Daoy (cell line): ENCODE measurements around the gene RECK. TPM values are rescaled to one million over a fixed set of nuclear protein-coding genes. Genes with fewer than 3 reads are reported as not detected.
"Not testable (repeated sequence)": the region's sequence is repeated elsewhere in the genome, so short reads cannot be mapped to it uniquely, and the experiment has no call there.

Source experiments
- DNase-seq: peaks from one replicate; pipeline ENCODE4 v3.0.0-alpha.2; 2015; ENCODE audit warnings: low read depth
- total RNA-seq: library from RNA; depleted of rRNA; stranded (reverse); fragments of >200 nt; shearing (Covaris generic); gene quantifications from 2 replicates; pipeline ENCODE4 v1.2.3, GENCODE V29; 2014; rRNA removed

Gene RECK
- total RNA-seq = 6.2 and 7.6 TPM in 2 replicates

DNA sequence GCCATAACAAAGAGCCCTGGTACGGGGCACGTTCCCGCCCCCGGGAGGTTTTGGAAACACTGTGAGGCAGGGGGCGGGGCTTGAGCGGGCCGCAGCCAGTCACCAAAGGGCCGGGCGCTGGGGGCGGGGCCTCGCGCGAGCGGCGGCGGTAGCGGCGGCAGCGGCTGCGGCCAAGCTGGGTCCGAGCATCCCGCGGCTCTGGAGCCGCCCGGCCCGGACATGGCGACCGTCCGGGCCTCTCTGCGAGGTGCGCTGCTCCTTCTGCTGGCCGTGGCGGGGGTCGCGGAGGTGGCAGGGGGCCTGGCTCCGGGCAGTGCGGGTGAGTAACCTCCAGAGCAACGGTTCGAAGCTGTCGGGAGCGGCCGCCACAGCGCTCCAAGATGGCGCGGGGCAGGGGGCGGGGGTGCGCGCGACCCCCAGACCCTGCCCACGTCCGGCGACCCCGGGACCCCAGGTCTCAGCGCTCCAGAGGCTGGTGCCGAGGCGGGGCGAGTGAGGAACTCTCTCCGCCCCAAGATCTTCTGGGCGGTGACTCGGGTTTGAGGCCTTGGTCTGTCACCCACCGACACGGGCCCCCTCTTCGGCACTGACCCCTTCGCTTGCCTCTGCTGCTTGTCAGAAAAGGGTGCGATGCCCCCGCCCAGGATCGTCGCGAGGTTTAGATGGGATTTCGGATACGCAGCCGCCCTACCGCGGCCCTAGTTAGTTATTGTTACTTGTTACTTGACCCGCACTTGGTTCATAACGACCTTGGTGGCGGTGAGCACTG, at the start of gene RECK:
RECK (plus strand) TSS at position 134 of the 769 bp plus-strand sequence; CDS start at position 220, 86 bp downstream.
- peak; percentile 93 for DNase-seq

DNA sequence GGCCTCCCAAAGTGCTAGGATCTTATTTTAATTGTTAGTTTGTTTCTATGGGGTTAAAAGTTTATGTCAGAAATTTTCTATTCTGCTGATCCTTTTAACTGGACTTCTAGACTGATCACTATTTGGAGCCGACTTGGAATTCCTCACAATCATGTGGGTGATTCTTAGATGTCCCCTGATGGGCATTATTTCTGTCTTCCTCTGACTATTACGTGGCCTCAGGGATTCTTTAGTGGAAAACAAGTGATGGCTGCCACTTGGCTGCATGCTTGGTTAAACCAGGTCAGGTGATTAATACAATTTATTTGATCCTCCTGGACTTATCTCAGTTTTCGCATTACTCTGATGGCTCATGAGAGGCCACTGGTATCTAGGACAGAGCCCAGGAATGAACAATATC, 46.6 kb upstream of the RECK start:
- no peak for DNase-seq

- DNase-seq = peak; percentile 19
Measured at GRCh38 chr9:35993136-35993535, 43.6 kb upstream of the RECK start.

GRCh38 chr9:35993976-35994720, 42.6 kb upstream of the RECK start:
- DNase-seq = no peak

- no peak for DNase-seq
Measured at GRCh38 chr9:35994959-35995358, 41.8 kb upstream of the RECK start.

DNA sequence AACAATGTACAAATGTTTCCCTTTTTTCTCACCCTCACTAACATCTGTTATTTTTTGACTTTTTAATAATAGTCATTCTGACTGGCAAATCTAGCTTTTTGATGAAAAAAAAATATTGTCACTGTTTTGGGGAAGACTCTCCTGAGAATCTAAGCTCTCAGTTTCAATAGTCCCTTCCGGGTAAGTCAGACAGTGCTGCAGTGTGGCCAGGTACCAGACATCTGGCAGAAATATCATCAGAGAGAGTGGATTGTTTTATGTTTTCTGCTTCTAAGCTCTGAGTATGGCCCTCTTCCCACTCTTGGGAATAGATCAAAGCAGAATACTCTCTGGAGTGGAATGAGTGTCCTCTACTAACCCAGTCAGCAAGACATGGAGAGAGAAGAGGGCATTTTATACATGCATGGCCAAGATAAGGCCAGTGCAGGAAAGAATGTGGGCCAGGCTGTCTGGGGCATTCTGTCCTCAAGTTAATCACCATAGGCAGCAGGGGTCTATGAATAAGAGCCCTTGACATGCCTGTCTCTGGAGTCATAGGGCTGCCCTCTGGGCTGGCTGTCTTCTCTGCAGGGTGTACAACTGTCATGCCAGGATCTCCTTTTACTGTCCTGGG, 40.2 kb upstream of the RECK start:
- DNase-seq = peak; percentile 84

GRCh38 chr9:35997016-35997415, 39.7 kb upstream of the RECK start:
- DNase-seq = not testable (repeated sequence)

- no peak for DNase-seq
Measured at GRCh38 chr9:35998333-35998732, 38.4 kb upstream of the RECK start.

GRCh38 chr9:36005891-36006290, 30.8 kb upstream of the RECK start:
- DNase-seq = no peak

- DNase-seq = no peak
Measured at GRCh38 chr9:36006549-36007315, 30.0 kb upstream of the RECK start.

DNA sequence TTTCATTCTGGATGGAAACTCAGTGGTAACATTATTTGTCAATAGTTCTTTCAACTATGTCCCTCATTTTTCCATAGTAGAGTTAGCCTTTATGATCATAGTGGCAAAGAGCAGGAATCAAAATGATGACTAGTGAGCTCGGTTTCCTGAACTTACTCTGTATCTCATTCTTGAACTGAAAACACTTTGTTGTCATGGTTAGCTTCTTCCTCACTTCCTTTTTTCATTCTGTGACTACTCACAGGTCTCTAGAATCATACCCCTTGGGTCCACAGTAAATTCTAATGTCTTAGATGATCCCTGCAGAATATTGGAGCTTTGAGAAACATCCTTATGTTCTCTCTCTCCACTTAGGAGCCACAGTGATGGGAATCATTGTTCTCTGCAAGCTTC, 29.4 kb upstream of the RECK start:
- no peak for DNase-seq

GRCh38 chr9:36007852-36008251, 28.9 kb upstream of the RECK start:
- no peak for DNase-seq

DNA sequence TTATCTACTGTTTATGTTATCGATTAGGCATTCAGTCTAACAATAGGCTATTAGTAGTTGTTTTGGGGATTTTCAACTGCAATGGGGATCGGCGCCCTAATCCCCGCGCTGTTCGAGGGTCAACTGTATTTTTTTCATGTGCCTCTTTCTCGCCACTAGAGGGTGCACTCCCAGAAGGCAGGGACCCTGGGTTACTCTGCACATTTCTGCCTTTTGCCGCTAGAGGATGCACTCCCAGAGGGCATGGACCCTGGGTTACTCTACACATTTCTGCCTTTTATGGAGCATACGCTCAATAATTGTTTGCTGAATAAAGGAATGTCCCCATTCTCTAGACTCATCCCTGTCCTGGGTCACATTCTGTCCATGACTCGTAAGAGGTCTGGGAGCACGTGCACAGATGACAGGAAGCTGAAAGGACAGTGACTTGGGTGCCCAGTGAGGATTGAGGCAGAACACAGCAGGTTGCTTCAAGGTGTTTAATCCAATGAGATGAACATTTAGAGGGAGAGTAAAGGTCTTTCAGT, 27.9 kb upstream of the RECK start:
- DNase-seq = peak; percentile 86

DNA sequence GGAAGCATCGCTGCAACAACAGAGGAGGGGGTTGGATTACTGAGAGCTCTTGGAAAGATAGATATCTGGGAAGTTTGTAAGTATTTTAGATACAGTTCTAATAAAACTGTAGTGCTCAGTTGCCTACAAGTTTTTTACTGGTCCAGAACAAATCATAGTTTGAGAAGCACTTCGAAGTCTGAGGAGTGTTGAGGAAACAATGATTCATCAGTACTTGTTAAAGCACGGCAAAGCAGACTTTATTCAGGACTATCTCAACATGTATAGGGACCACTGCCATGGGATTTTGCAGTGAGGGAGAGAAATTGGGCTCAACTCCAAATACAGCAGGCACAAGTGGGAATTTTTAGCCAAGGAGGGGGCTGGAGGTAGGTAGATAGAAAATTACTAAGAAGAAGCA, 25.3 kb upstream of the RECK start:
- DNase-seq = no peak

GRCh38 chr9:36017278-36017677, 19.4 kb upstream of the RECK start:
- no peak for DNase-seq

DNA sequence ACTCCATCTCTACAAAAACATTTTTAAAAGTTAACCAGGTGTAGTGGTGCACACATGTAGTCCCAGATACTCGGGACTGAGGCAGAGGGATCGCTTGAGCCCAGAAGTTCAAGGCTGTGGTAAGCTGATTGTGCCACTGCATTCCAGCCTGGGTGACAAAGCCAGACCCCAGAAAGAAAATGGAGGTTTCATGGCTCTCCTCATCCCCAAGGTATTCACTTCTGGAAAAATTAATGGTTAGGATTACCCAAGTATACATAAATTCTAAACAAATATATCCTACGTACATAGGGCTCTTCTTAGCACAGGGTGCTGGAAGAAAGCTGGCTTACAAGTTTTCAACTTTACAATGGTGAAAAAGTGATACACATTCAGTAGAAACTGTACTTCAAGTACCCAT, 18.6 kb upstream of the RECK start:
- no peak for DNase-seq

DNA sequence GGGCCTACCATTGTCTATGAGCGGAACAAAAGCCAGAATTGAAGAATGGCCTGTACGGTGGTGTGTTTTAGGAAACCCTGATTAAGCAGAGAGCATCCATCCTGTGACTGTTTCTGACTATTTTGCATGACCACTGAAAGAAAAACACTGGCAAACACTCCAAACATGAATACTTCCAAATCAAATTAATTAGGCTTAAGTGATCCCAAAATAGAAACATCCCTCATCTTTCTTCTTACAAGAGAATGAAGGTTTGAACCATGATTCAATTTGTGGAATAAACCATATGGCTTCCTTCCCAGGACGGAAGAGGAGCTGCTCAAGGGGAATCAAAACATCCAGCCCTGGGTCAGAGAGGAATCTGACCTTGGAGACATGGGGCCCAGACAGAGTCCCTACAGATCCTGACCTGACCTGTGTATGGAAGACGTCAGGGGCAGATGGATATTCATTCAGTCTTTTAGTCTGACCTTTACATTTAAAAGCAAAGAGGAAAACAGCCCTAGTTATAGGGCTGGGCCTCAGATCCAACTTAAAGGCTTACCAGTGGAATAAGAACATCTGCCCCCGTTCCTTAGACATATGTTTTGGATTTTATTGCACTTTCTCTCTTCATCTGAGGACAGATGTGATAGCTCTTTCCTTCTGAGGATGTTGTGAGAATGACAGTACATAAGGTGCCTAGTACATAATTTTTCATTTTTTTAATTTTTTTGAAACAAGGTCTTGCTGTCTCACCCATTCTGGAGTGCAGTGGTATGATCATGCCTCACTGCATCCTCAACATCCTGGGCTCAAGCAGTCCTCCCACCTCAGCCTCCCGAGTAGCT, 17.6 kb upstream of the RECK start:
- DNase-seq = no peak

DNA sequence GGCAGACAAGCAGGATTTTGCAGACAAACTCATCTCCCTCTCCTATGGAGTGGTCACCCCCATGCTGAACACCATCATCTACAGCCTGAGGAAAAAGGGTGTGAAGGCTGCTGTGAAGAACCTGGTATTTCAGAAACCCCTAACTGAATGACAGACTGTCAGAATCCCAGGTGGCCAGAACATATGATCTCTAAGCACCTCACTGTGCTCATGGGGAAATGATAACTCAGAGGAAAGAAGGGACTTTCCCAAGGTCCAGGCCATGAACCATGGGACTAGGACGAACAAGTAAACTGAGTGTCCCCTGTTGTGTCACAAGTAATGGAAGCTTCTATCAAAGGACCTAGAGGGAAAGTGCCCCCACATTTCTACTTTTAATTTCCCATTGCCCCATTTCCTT, 14.7 kb upstream of the RECK start:
- no peak for DNase-seq

DNA sequence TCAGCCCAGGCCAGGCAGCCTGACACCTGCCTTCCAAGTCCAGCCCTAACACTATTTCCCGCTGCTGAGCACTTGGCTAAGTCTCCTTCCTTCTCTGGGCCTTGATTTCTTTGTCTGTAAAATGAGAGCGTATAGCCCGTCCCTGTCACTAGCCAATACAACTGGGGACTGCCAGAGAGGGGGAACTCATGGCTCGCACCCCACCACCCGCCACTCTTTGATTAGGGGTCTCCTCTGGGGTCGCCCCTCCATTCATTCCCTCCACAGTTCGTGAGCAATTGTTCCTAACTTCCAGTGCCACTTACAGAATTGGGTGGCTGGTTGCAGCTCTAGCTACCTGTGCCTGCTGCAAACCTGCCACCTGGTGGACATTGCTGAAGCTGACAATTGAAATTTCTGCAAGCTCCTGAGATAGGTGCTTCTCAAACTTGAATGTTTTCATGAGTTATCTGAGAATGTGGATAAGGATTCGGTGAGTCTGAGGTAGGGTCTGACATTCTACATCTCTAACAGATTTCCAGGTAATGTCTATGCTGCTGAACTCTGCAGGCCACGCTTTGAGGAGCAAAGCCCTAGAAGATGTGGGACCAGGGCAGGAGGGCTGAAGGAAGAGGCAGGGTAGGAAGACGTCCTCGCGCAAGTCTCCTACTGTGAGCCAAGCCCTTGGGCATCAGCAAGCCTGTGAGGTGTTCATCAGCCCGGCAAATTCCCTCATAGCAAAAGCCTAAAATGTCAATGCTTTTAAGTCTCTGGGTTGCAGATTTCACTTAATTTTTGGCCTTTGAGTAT, 13.3 kb upstream of the RECK start:
- DNase-seq = peak; percentile 74

GRCh38 chr9:36025746-36026145, 11.0 kb upstream of the RECK start:
- DNase-seq = no peak
